Body of pancreas (tissue), 4 donors: ENCODE results near the gene C5. TPM values are rescaled to one million over a fixed set of nuclear protein-coding genes. Genes with fewer than 3 reads are reported as not detected.

ENCODE experiments used
- ATAC-seq: fragments of 150-250 bp; one replicate; pipeline ENCODE4 v1.9.1; 2016
- DNase-seq, 4 donors: peaks; one replicate each; pipeline ENCODE4 v3.0.0-alpha.2; 2019
- H3K27ac ChIP-seq, 4 donors: fragments of 200-600 bp; sonication (generic); 1 replicate in 3 of 4; 2 replicates in 1 of 4; pipeline versions ENCODE4 v1.5.1 to v1.6.1; 2016 to 2019; ENCODE audit warnings: mild to moderate bottlenecking in 1 of 4, mixed read lengths in 1 of 4, moderate library complexity in 1 of 4
- H3K27me3 ChIP-seq, 2 donors: fragments of 200-600 bp; sonication (generic); one replicate each; pipeline ENCODE4 v1.6.0; 2016; ENCODE audit warnings: mild to moderate bottlenecking in 1 of 2
- H3K36me3 ChIP-seq, 2 donors: fragments of 200-600 bp; sonication (generic); replicated peaks in 1 of 2; 2 replicates each; pipeline ENCODE4 v1.5.1; 2016; ENCODE audit warnings: low read depth in 2 of 2; ENCODE audit not compliant: insufficient read depth in 1 of 2
- H3K4me1 ChIP-seq: fragments of 200-600 bp; sonication (generic); one replicate; pipeline ENCODE4 v1.6.0; 2016
- H3K4me3 ChIP-seq, 2 donors: fragments of 200-600 bp; sonication (generic); 1 replicate in 1 of 2; 2 replicates in 1 of 2; pipeline ENCODE4 v1.5.1; 2016 to 2019
- H3K9me3 ChIP-seq, 3 donors: fragments of 200-600 bp; sonication (generic); 1 replicate in 2 of 3; 2 replicates in 1 of 3; pipeline ENCODE4 v1.5.1; 2016
- POLR2A ChIP-seq, 3 donors: fragments of 450-650 bp; IDR thresholded peaks; one replicate each; pipeline ENCODE4 v1.6.1; 2016; ENCODE audit warnings: antibody characterized with exemption in 3 of 3, mild to moderate bottlenecking in 2 of 3
- WGBS, 2 donors: methylation state at CpG; one replicate each; pipeline ENCODE4 v1.1.5; 2017; 5-methylcytosine and 5-hydroxymethylcytosine counted together
- intact Hi-C: fragments of 100-400 bp; cut with DNase I; formaldehyde crosslinking; loops from one replicate; pipeline ENCODE4 v1.15.1; 2023
- total RNA-seq, 2 donors: library from RNA; depleted of rRNA; stranded (reverse); fragments of >200 nt; gene quantifications; one replicate each; pipeline ENCODE4 v1.1.0, GENCODE V29; 2016
- TF ChIP-seq, protein P1 (sequence below), 7 experiments: fragments of 450-650 bp in 4 of 7; fragments of 200-600 bp in 3 of 7; sonication (generic) in 3 of 7; IDR thresholded peaks; one replicate each; pipeline ENCODE4 v1.5.1; 2016 to 2019; ENCODE audit warnings: antibody characterized with exemption in 7 of 7

Gene C5
- total RNA-seq, 2 donors from 2014 or later, result 7.3 to 16.1 TPM

DNA sequence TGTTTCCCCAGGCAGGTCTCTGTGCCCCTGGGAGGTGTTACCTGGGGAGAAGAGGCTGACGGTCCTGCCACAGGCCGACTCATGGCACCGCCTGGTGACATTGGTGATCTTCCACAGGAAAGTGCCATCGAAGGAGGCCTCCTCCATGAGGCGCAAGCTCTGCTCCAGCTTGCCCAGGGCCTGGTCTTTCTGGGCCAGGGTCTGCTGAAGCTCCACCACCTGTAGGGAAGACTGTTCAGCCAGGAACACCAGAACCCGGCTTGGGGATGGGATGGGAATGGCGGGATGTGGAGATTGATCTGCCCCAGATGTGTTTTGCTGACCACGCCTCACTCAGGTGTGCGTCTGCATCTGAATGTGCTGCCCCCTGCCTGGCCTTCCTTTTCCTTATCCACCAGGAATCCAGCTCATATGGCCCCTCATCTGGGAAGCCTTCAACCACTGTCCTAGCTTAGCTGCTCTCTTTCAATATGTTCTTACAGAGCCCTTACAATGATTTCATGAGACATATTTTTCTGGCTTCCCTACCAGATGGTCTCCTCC is 138.7 kb downstream of the C5 start:
- Histone ChIP-seq H3K9me3 (no peaks in the 10 kb centered on the region), H3K36me3 (no peaks in the 10 kb centered on the region), H3K4me3 (no peak overlapping the region), H3K27me3 (no peaks in the 10 kb centered on the region), H3K4me1 (no peaks in the 10 kb centered on the region), H3K27ac (no peak overlapping the region)
- intact Hi-C loops, result loop anchor here (10.0 kb wide), 1 partner anchor 63 kb away; no protein-coding TSS in a partner anchor
- no peak for TF ChIP-seq POLR2A (IDR thresholded peaks at IDR 0.05)
- TF ChIP-seq, protein P1, sequence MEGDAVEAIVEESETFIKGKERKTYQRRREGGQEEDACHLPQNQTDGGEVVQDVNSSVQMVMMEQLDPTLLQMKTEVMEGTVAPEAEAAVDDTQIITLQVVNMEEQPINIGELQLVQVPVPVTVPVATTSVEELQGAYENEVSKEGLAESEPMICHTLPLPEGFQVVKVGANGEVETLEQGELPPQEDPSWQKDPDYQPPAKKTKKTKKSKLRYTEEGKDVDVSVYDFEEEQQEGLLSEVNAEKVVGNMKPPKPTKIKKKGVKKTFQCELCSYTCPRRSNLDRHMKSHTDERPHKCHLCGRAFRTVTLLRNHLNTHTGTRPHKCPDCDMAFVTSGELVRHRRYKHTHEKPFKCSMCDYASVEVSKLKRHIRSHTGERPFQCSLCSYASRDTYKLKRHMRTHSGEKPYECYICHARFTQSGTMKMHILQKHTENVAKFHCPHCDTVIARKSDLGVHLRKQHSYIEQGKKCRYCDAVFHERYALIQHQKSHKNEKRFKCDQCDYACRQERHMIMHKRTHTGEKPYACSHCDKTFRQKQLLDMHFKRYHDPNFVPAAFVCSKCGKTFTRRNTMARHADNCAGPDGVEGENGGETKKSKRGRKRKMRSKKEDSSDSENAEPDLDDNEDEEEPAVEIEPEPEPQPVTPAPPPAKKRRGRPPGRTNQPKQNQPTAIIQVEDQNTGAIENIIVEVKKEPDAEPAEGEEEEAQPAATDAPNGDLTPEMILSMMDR (IDR thresholded peaks at IDR 0.05), result no peak
- DNase-seq (no peak), ATAC-seq (no peak)
- WGBS, 2 donors, result 81 to 89% methylated on average over 2 to 9 of the region's 9 CpGs

DNA sequence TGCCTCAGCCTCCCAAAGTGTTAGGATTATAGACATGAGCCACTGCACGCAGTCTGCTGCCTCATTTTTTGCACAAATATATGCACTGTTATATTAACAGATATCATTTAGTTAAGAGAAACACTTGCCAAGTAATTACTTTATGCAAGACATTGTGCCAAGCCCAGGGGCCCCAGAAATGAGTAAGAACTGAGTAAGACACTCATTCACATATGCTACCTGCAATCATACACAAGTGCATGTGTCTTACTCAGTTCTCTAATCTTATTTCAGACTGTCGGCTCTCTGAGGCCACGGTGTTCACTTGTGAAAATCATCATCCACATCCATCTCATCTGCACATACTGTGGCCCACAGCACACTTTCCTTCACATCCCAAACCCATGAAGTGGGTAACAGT is 139.4 kb downstream of the C5 start:
- Histone ChIP-seq H3K36me3 (no peaks in the 10 kb centered on the region), H3K9me3 (no peaks in the 10 kb centered on the region), H3K4me1 (no peaks in the 10 kb centered on the region), H3K27me3 (no peaks in the 10 kb centered on the region), H3K4me3 (no peak overlapping the region), H3K27ac (no peak overlapping the region)
- intact Hi-C loops, result loop anchor here (10.0 kb wide), 1 partner anchor 64 kb away; no protein-coding TSS in a partner anchor
- DNase-seq, result no peak
- no peak for TF ChIP-seq POLR2A (IDR thresholded peaks at IDR 0.05)
- TF ChIP-seq, protein P1 (IDR thresholded peaks at IDR 0.05), result no peak
- 86 to 87% methylated on average over 3 of the region's 3 CpGs for WGBS, 2 donors
- no peak for ATAC-seq

DNA sequence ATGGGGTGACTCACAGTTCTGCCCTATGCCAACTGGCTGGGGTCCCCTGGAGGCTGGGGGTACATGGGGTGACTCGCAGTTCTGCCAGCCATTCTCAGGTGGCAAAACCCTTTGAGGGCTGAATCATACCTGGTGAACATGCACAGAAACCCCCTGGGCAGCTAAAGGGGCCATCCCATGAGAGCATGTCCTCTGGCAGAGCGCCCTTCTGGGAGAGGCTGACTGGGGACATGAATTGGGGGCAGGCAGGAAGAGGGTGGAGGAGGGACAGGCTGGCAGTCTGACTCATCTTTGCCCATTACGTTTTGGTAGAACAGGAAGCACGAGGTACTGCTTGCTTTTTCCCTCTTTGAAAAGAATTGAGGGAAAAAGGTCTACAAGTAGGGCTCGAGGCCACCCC is 140.2 kb downstream of the C5 start:
- intact Hi-C loops, result loop anchor here (10.0 kb wide), 1 partner anchor 65 kb away; no protein-coding TSS in a partner anchor
- H3K27ac ChIP-seq, result no peak overlapping the region
- no peaks in the 10 kb centered on the region for H3K36me3 ChIP-seq
- no peaks in the 10 kb centered on the region for H3K9me3 ChIP-seq
- WGBS, 2 donors, result 59 to 69% methylated on average over 5 of the region's 5 CpGs
- ATAC-seq (no peak), DNase-seq (no peak)
- no peaks in the 10 kb centered on the region for H3K27me3 ChIP-seq
- TF ChIP-seq, protein P1 (IDR thresholded peaks at IDR 0.05), result no peak
- TF ChIP-seq POLR2A (IDR thresholded peaks at IDR 0.05), result no peak
- no peak overlapping the region for H3K4me3 ChIP-seq
- H3K4me1 ChIP-seq, result no peaks in the 10 kb centered on the region

DNA sequence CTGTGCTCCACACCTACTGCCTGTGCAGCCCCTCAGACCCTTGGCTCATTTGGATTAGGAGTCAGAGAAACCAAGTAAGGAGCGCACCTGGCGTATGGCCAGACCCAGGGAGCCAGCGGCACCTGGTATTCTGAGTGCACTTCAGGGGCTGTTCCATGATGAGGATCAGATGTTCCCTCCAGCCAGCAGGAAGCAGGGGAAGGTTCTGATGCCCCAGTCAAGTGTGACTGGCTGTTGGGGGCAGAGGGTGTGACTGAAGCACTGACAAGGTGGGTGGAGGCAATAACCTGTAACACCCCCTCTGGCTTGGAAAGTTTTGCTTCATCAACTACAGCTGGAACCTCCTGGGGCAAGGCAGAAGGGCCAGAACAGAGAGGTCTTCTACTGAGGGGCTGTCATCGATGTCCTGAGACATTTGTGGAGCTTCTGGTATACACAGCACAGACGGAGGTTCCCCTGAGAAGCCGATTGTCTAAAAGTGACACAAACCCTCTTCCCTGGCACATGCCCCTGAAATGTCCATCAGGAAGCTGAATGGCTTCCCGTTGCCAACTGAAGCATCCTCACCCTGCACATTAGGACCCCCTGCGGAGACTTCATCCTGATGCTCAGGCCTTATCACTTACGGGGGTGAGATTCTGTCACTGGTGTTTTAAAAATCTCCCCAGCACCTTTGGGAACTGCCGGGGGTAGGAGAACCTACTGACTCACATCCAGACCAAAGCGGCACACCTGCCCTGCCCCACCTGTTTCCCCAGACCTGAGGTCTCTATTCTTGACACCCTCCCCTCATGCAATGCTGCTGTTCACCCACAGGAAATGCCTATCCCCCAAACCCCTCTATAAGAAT is 144.5 kb downstream of the C5 start:
- WGBS, 2 donors, result 81 to 83% methylated on average over 8 to 11 of the region's 11 CpGs

More for the DNA sequence above, 144.5 kb downstream of the C5 start:
- Histone ChIP-seq H3K27ac (no peak overlapping the region), H3K4me1 (no peaks in the 10 kb centered on the region), H3K9me3 (no peaks in the 10 kb centered on the region), H3K27me3 (no peaks in the 10 kb centered on the region), H3K4me3 (no peak overlapping the region), H3K36me3 (no peaks in the 10 kb centered on the region)
- intact Hi-C loops, result no loop called here
- ATAC-seq (no peak), DNase-seq (no peak)
- no peak for TF ChIP-seq POLR2A (IDR thresholded peaks at IDR 0.05)
- TF ChIP-seq, protein P1 (IDR thresholded peaks at IDR 0.05), result no peak
